ENCODE measurements around the gene LDB2.

DNA sequence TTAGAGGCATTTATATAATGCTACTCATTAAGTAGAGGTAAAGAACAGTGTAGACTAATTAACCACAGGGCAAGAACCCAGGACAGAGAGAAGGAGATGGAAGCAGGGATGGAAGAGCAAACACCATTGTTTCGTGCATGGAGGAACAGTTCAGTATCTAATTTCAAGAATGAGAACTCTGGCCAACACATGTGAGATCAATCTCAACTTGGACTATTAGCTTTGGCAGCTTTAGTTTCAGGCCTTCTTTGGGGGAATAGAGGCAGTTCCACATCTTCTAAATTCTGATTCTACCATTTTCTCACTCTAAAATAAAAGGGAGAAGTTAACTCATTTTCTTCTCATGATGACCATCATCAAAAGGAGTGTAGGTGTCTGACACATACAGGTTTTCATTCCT is 207.0 kb downstream of the LDB2 start:
- TF ChIP-seq, protein P1, sequence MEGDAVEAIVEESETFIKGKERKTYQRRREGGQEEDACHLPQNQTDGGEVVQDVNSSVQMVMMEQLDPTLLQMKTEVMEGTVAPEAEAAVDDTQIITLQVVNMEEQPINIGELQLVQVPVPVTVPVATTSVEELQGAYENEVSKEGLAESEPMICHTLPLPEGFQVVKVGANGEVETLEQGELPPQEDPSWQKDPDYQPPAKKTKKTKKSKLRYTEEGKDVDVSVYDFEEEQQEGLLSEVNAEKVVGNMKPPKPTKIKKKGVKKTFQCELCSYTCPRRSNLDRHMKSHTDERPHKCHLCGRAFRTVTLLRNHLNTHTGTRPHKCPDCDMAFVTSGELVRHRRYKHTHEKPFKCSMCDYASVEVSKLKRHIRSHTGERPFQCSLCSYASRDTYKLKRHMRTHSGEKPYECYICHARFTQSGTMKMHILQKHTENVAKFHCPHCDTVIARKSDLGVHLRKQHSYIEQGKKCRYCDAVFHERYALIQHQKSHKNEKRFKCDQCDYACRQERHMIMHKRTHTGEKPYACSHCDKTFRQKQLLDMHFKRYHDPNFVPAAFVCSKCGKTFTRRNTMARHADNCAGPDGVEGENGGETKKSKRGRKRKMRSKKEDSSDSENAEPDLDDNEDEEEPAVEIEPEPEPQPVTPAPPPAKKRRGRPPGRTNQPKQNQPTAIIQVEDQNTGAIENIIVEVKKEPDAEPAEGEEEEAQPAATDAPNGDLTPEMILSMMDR (conservative IDR thresholded peaks at IDR 0.05; ENCODE audit: low read length) = no peak
- TF ChIP-seq EZH2phosphoT487 (IDR thresholded peaks at IDR 0.05; ENCODE audit: borderline replicate concordance) = no peak

Data from Loucy (cell line).